ENCODE data around the gene BOLL.
"Not testable (repeated sequence)": the region's sequence is repeated elsewhere in the genome, so short reads cannot be mapped to it uniquely, and the experiment has no call there.

BOLL gene

GRCh38 chr2:197798187-197798586, 13.1 kb upstream of the BOLL start:
- DNase-seq (ENCODE audit: low read depth in 2 of 2): no peak

- no peak for DNase-seq (ENCODE audit: low read depth in 2 of 2)
Observed at GRCh38 chr2:197795277-197795676, 10.2 kb upstream of the BOLL start.

GRCh38 chr2:197793456-197793855, 8.3 kb upstream of the BOLL start:
- no peak for DNase-seq (ENCODE audit: low read depth in 2 of 2)

- no peak for DNase-seq (ENCODE audit: low read depth in 2 of 2)
Observed at GRCh38 chr2:197786010-197786877, 1.1 kb upstream of the BOLL start.

GRCh38 chr2:197782126-197782525, 3.0 kb downstream of the BOLL start:
- DNase-seq (ENCODE audit: low read depth in 2 of 2): no peak

- DNase-seq (ENCODE audit: low read depth in 2 of 2): no peak
Observed at GRCh38 chr2:197779261-197779660, 5.9 kb downstream of the BOLL start.

GRCh38 chr2:197777823-197778407, 7.2 kb downstream of the BOLL start:
- DNase-seq (ENCODE audit: low read depth in 2 of 2): peak; percentile 10 to 24

- DNase-seq (ENCODE audit: low read depth in 2 of 2): no peak
Observed at GRCh38 chr2:197760293-197760657, 24.8 kb downstream of the BOLL start.

GRCh38 chr2:197759625-197760292, 25.4 kb downstream of the BOLL start:
- no peak for DNase-seq (ENCODE audit: low read depth in 2 of 2)

- DNase-seq (ENCODE audit: low read depth in 2 of 2): no peak
Observed at GRCh38 chr2:197759013-197759412, 26.1 kb downstream of the BOLL start.

GRCh38 chr2:197740200-197740599, 44.9 kb downstream of the BOLL start:
- DNase-seq (ENCODE audit: low read depth in 2 of 2): no peak

GRCh38 chr2:197728555-197729544, 56.3 kb downstream of the BOLL start:
- DNase-seq (ENCODE audit: low read depth in 2 of 2): not testable (repeated sequence)

GRCh38 chr2:197727011-197727410, 58.1 kb downstream of the BOLL start:
- no peak for DNase-seq (ENCODE audit: low read depth in 2 of 2)

GRCh38 chr2:197717863-197718262, 67.3 kb downstream of the BOLL start:
- DNase-seq (ENCODE audit: low read depth in 2 of 2): no peak

- DNase-seq (ENCODE audit: low read depth in 2 of 2): no peak
Observed at GRCh38 chr2:197713271-197713670, 71.8 kb downstream of the BOLL start.

GRCh38 chr2:197711578-197711977, 73.5 kb downstream of the BOLL start:
- no peak for DNase-seq (ENCODE audit: low read depth in 2 of 2)

- no peak for DNase-seq (ENCODE audit: low read depth in 2 of 2)
Observed at GRCh38 chr2:197710424-197711042, 74.6 kb downstream of the BOLL start.

GRCh38 chr2:197709140-197709539, 76.0 kb downstream of the BOLL start:
- not testable (repeated sequence) for DNase-seq (ENCODE audit: low read depth in 2 of 2)

- peak; percentile 62 for DNase-seq (ENCODE audit: low read depth in 2 of 2)
Observed at GRCh38 chr2:197708331-197708730, 76.8 kb downstream of the BOLL start.

GRCh38 chr2:197707316-197708213, 77.6 kb downstream of the BOLL start:
- DNase-seq (ENCODE audit: low read depth in 2 of 2): peak; percentile 42 to 47
